Adrenal gland (tissue), 12 donors: Measurements from ENCODE around the gene FGD2. TPM values are rescaled to one million over a fixed set of nuclear protein-coding genes. Genes with fewer than 3 reads are reported as not detected.

ENCODE experiments used
- DNase-seq, 7 donors: peaks; one replicate each; pipeline ENCODE4 v3.0.0-alpha.2; 2019 to 2020
- H3K27ac ChIP-seq, 5 donors: fragments of 200-600 bp; sonication (generic) in 4 of 5; 1 replicate in 3 of 5; 2 replicates in 2 of 5; pipeline versions ENCODE4 v1.5.1 to v1.8.0; 2016 to 2020; ENCODE audit warnings: mild to moderate bottlenecking in 1 of 5
- H3K27me3 ChIP-seq: fragments of 200-600 bp; 2 replicates; pipeline ENCODE4 v1.8.0; 2021
- H3K36me3 ChIP-seq, 2 donors: fragments of 200-600 bp; replicated peaks in 1 of 2; 1 replicate in 1 of 2; 2 replicates in 1 of 2; pipeline versions ENCODE4 v1.5.1 to v1.8.0; 2018 to 2022
- H3K4me1 ChIP-seq, 2 donors: fragments of 200-600 bp; replicated peaks in 1 of 2; 1 replicate in 1 of 2; 2 replicates in 1 of 2; pipeline versions ENCODE4 v1.5.1 to v1.8.0; 2018 to 2021
- H3K4me3 ChIP-seq, 4 donors: fragments of 200-600 bp; sonication (generic) in 3 of 4; one replicate each; pipeline ENCODE4 v1.5.1; 2016 to 2018
- H3K9me3 ChIP-seq, 3 donors: fragments of 200-600 bp; sonication (generic) in 1 of 3; replicated peaks in 1 of 3; 1 replicate in 2 of 3; 2 replicates in 1 of 3; pipeline versions ENCODE4 v1.5.1 to v1.8.0; 2016 to 2021
- POLR2A ChIP-seq, 2 donors: fragments of 450-650 bp; IDR thresholded peaks; one replicate each; pipeline ENCODE4 v1.6.1; 2017; ENCODE audit warnings: antibody characterized with exemption in 2 of 2, mild to moderate bottlenecking in 2 of 2, moderate library complexity in 1 of 2
- WGBS, 4 donors: extraction: QIAGEN DNeasy Blood & Tissue Kit in 2 of 4; methylation state at CpG; one replicate each; pipeline versions ENCODE4 v1.1.5 to v1.1.7; 2013 to 2017; 5-methylcytosine and 5-hydroxymethylcytosine counted together
- intact Hi-C, 2 donors: fragments of 100-400 bp; cut with DNase I; formaldehyde crosslinking; loops; one replicate each; pipeline versions ENCODE4 v1.14.1 to v1.15.0; 2022 to 2023
- polyA plus RNA-seq, 3 donors: library from polyadenylated mRNA; stranded (reverse); fragments of 200-250 nt in 2 of 3; fragments of 350-450 nt in 1 of 3; fragmentation: Illumina TruSeq in 1 of 3; extraction: RNeasy Lipid Tissue Mini Kit (QIAGEN cat#74804) in 1 of 3; gene quantifications; one replicate each; pipeline ENCODE4 v1.2.3, GENCODE V29; 2013 to 2014
- total RNA-seq, 9 donors: library from RNA; depleted of rRNA in 4 of 9; stranded (reverse); fragments of >200 nt in 4 of 9; fragments of 120-200 nt in 1 of 9; fragmentation: NEBNext Ultra II Directional in 1 of 9; extraction: Animal tissue kit (Norgen Biotek cat#: 25700) in 1 of 9; gene quantifications; one replicate each; pipeline versions ENCODE4 v1.1.0 to v1.2.4, GENCODE V29; 2013 to 2023
- TF ChIP-seq, protein P1 (sequence below), 6 experiments: fragments of 450-650 bp in 4 of 6; fragments of 200-600 bp in 2 of 6; sonication (generic) in 1 of 6; IDR thresholded peaks; 1 replicate in 5 of 6; 2 replicates in 1 of 6; pipeline versions ENCODE4 v1.5.1 to v1.8.0; 2016 to 2021; ENCODE audit warnings: antibody characterized with exemption in 6 of 6, mild to moderate bottlenecking in 2 of 6, moderate library complexity in 1 of 6
- donor health status: healthy with polysubstance abuse.
- donor health status: Bipolar disorder and iron deficiency.
- donor health status: DM: yes; HTN: yes; CAD: no.
- donor health status: DM: no; HTN: no; CAD: no.
- donor health status: DM: no; HTN: no; CAD: no.
- donor health status: DM: yes; HTN: yes; CAD: no.

FGD2 gene
- total and polyA plus RNA-seq, 12 donors: 2.0 to 117 (median 26.4) TPM

DNA sequence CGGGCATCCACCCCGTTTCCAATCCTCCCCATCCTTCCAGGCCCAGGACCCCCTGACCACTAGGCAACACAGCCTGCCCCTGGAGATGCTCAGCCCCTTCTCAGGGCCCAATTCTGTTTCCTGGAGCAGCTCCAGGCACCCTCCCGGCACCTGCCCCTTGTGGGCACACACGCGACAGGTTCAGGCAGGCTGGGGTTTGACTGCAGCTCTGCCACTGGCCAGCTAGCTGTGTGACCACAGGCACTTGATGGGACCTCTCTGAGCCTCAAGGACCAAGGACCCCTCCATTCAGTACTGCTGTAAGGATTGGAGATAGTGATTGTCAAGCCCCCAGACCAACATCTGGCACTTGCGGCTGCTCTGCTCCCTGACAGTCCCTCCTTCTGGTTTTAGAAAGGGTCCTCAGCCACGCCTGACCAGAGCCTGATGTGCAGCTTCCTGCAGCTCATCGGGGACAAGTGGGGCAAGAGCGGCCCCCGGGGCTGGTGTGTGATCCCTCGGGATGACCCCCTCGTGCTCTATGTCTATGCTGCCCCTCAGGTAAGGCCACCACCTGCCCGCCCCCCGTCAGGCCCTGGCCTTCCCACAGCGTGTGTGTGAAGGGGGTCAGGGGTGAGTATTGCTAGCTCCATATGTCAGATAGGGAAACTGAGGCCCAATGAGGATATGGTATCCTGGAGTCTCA lies 21.7 kb downstream of the FGD2 start:
- intact Hi-C loops: loop anchor here (10.0 kb wide), 2 partner anchors 148 to 178 kb away; partner anchors contain the start of gene PIM1 (in 2 of the 2)
- H3K4me3 ChIP-seq: no peak overlapping the region
- TF ChIP-seq, protein P1, sequence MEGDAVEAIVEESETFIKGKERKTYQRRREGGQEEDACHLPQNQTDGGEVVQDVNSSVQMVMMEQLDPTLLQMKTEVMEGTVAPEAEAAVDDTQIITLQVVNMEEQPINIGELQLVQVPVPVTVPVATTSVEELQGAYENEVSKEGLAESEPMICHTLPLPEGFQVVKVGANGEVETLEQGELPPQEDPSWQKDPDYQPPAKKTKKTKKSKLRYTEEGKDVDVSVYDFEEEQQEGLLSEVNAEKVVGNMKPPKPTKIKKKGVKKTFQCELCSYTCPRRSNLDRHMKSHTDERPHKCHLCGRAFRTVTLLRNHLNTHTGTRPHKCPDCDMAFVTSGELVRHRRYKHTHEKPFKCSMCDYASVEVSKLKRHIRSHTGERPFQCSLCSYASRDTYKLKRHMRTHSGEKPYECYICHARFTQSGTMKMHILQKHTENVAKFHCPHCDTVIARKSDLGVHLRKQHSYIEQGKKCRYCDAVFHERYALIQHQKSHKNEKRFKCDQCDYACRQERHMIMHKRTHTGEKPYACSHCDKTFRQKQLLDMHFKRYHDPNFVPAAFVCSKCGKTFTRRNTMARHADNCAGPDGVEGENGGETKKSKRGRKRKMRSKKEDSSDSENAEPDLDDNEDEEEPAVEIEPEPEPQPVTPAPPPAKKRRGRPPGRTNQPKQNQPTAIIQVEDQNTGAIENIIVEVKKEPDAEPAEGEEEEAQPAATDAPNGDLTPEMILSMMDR (IDR thresholded peaks at IDR 0.05): no peak
- no peak for TF ChIP-seq POLR2A (IDR thresholded peaks at IDR 0.05)
- H3K27me3 ChIP-seq: no peaks in the 10 kb centered on the region
- 76 to 89% (median 83%) methylated on average over 8 to 15 of the region's 15 CpGs for WGBS, 4 donors
- DNase-seq: no peak
- no peak overlapping the region for H3K27ac ChIP-seq
- no peaks in the 10 kb centered on the region for H3K9me3 ChIP-seq
- no peaks in the 10 kb centered on the region for H3K36me3 ChIP-seq
- no peaks in the 10 kb centered on the region for H3K4me1 ChIP-seq

DNA sequence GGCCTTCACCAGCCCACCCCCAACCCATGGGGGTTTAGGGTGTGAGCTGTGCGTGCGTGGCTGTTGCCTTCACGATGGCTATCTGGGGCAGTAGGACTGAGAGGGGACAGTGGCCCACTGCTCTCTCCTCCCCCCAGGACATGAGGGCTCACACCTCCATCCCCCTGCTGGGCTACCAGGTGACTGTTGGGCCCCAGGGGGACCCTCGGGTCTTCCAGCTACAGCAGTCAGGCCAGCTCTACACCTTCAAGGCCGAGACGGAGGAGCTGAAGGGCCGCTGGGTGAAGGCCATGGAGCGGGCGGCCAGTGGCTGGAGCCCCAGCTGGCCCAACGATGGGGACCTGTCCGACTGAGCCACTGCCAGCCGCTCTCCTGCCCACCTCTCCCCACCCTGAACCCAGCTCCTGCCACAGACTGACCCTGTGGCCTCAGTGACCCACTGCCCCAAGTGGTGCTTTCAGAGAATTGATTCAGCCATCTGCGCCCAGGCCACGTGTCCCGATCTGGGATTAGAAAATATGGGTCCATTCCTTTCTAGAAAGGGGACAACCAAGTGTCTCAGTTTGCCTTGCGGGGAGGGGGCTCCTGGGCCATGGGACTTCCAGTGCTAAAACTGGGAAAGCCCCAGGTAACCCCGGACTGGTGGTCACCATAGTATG lies 22.5 kb downstream of the FGD2 start:
- Histone ChIP-seq H3K27me3 (no peaks in the 10 kb centered on the region), H3K36me3 (no peaks in the 10 kb centered on the region), H3K4me1 (no peaks in the 10 kb centered on the region), H3K4me3 (no peak overlapping the region), H3K27ac (no peak overlapping the region), H3K9me3 (no peaks in the 10 kb centered on the region)
- TF ChIP-seq, protein P1 (IDR thresholded peaks at IDR 0.05): no peak
- TF ChIP-seq POLR2A (IDR thresholded peaks at IDR 0.05): no peak
- WGBS, 4 donors: 84 to 94% (median 89%) methylated on average over 6 to 17 of the region's 17 CpGs
- DNase-seq: no peak
- intact Hi-C loops: loop anchor here (10.0 kb wide), 2 partner anchors 147 to 177 kb away; partner anchors contain the start of gene PIM1 (in 2 of the 2)

DNA sequence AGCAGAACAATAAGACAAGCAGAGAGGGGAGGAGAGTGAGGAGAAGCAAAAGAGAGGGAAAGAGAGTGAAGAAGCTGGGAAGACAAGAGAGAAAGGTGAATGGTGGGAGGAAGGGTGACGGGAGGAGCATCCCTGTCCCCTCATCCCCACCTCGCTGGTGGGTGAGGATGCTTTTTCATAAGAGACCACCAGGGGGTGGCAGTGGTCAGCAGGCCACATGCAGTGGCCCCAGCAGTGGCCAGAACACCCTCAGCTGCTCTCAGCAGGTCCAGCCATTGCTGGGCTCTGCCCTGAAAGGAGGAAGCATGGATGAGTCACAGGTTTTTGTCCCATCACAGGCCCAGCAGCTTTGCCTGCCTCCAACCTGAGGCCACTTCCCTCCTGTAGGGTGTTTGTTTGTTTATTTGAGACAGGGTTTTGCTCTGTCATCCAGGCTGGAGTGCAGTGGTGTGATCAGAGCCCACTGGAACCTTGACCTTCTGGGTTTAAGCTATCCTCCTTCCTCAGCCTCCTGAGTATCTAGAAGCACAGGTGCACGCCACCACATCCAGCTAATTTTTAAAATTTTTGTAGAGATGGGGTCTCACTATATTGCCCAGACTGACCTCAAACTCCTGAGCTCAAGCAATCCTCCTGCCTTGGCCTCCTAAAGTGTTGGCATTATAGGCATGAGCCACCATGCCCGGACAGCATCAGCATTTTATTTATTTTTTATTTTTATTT lies 24.0 kb downstream of the FGD2 start:
- Histone ChIP-seq H3K27ac (no peak overlapping the region), H3K4me3 (no peak overlapping the region), H3K27me3 (no peaks in the 10 kb centered on the region), H3K9me3 (no peaks in the 10 kb centered on the region), H3K36me3 (no peaks in the 10 kb centered on the region), H3K4me1 (no peaks in the 10 kb centered on the region)
- intact Hi-C loops: loop anchor here (10.0 kb wide), 2 partner anchors 145 to 175 kb away; partner anchors contain the start of gene PIM1 (in 2 of the 2)
- no peak for TF ChIP-seq POLR2A (IDR thresholded peaks at IDR 0.05)
- TF ChIP-seq, protein P1 (IDR thresholded peaks at IDR 0.05): peak; percentile 50 to 90 (median 80)
- peak; percentile 67 to 90 (median 85) for DNase-seq
- 65 to 71% (median 67%) methylated on average over 4 of the region's 4 CpGs for WGBS, 4 donors

DNA sequence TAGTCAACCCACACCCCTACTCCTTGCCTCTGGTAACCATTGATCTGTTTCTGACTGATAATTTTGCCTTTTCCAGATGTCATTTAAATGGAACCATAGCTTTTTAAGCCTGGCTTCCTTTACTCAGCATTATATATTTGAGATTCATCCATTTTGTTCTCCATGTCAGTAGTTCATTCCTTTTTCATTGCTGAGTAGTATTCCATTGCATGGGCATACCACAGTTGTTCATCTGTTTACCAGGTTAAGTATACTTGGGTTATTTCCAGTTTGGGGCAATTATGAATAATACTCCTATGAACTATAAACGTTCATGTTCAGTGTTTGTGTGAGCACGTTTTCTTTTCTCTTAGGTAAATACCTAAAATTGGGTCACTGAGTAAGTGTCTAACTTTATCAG lies 25.1 kb downstream of the FGD2 start:
- 71 to 86% (median 82%) methylated on average over 2 of the region's 2 CpGs for WGBS, 4 donors
- no peaks in the 10 kb centered on the region for H3K27me3 ChIP-seq

More for the DNA sequence above, 25.1 kb downstream of the FGD2 start:
- DNase-seq: no peak
- H3K27ac ChIP-seq: no peak overlapping the region
- no peaks in the 10 kb centered on the region for H3K4me1 ChIP-seq
- H3K4me3 ChIP-seq: no peak overlapping the region
- H3K36me3 ChIP-seq: no peaks in the 10 kb centered on the region
- no peaks in the 10 kb centered on the region for H3K9me3 ChIP-seq
- intact Hi-C loops: no loop called here
- TF ChIP-seq, protein P1 (IDR thresholded peaks at IDR 0.05): no peak
- TF ChIP-seq POLR2A (IDR thresholded peaks at IDR 0.05): no peak
